IPS-20b (cell line): ENCODE results near the gene TRPC6.
"Not testable (repeated sequence)": the region's sequence is repeated elsewhere in the genome, so short reads cannot be mapped to it uniquely, and the experiment has no call there.

Experiments used
- H3K27ac ChIP-seq: one replicate; pipeline ENCODE4 v1.5.1; 2013; ENCODE audit warnings: low read length
- H3K27me3 ChIP-seq: 2 replicates; pipeline ENCODE4 v1.6.1; 2013; ENCODE audit warnings: mild to moderate bottlenecking, low read length, inconsistent platforms; ENCODE audit not compliant: insufficient read depth
- H3K36me3 ChIP-seq: 2 replicates; pipeline ENCODE4 v1.6.1; 2013; ENCODE audit warnings: low read depth, mild to moderate bottlenecking, inconsistent platforms, low read length, moderate library complexity; ENCODE audit not compliant: insufficient read depth
- H3K4me1 ChIP-seq: 2 replicates; pipeline ENCODE4 v1.6.1; 2013; ENCODE audit warnings: mild to moderate bottlenecking, control low read depth, inconsistent platforms, low read length, moderate library complexity; ENCODE audit not compliant: insufficient read depth
- H3K4me3 ChIP-seq: 2 replicates; pipeline ENCODE4 v1.5.1; 2013; ENCODE audit warnings: mild to moderate bottlenecking, low read length, inconsistent platforms
- H3K9ac ChIP-seq: 2 replicates; pipeline ENCODE4 v1.6.1; 2013; ENCODE audit warnings: low read depth, mild to moderate bottlenecking, inconsistent platforms, low read length, moderate library complexity
- H3K9me3 ChIP-seq: 2 replicates; pipeline ENCODE4 v1.6.1; 2013; ENCODE audit warnings: mild to moderate bottlenecking, low read depth, low read length, inconsistent platforms; ENCODE audit not compliant: insufficient read depth

The TRPC6 gene

GRCh38 chr11:101476191-101476590 is 107.6 kb downstream of the TRPC6 start:
- Histone ChIP-seq H3K27me3 (no peaks in the 10 kb centered on the region), H3K9ac (no peak overlapping the region), H3K27ac (no peak overlapping the region), H3K4me3 (no peak overlapping the region), H3K9me3 (no peaks in the 10 kb centered on the region), H3K4me1 (peaks cover 2% of the 10 kb centered on the region; the same call in 1 of the 2 replicates), H3K36me3 (no peaks in the 10 kb centered on the region)

- no peak overlapping the region for H3K27ac ChIP-seq
- no peaks in the 10 kb centered on the region for H3K27me3 ChIP-seq
- no peak overlapping the region for H3K4me3 ChIP-seq
- no peaks in the 10 kb centered on the region for H3K9me3 ChIP-seq
- no peak overlapping the region for H3K9ac ChIP-seq
- H3K4me1 ChIP-seq = peaks cover 4% of the 10 kb centered on the region; the same call in 1 of the 2 replicates
- no peaks in the 10 kb centered on the region for H3K36me3 ChIP-seq
Observed at GRCh38 chr11:101475699-101476098, 108.1 kb downstream of the TRPC6 start.

GRCh38 chr11:101474666-101475065 is 109.1 kb downstream of the TRPC6 start:
- H3K27me3 ChIP-seq = no peaks in the 10 kb centered on the region
- no peak overlapping the region for H3K4me3 ChIP-seq
- H3K36me3 ChIP-seq = no peaks in the 10 kb centered on the region

DNA sequence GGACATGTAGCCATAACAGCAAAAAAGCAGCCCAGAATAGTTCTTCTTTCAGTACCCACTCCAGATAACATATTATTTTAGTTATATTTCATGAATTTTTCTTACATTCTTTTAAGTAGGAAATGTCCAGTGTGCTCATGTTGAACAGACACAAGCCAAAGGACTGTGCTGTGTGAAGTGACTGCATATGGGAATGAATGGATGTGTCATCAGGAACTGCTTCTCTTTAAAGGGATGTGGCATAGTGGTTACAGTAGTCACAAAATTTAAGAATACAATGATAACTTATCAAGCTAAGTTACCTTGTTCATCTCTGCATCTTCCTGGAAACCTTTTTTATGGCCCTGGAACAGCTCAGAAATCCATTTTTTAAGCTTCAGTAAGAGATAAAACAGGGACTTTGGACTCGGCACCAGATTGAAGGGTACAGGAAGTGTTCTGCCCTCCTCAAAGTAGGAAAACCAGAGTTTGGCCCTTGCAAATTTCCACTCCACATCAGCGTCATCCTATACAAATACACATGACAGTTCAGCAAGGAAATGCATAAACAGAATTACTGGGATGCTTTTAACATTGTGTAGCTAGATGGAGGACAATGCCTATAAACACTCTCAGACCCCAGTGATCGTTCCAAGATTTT is 112.8 kb downstream of the TRPC6 start:
- Histone ChIP-seq H3K9me3 (no peaks in the 10 kb centered on the region), H3K9ac (no peak overlapping the region), H3K27ac (no peak overlapping the region), H3K27me3 (no peaks in the 10 kb centered on the region), H3K36me3 (no peaks in the 10 kb centered on the region), H3K4me3 (no peak overlapping the region), H3K4me1 (peaks cover 4% of the 10 kb centered on the region; the same call in 1 of the 2 replicates)

More at GRCh38 chr11:101474666-101475065, 109.1 kb downstream of the TRPC6 start:
- no peak overlapping the region for H3K9ac ChIP-seq
- H3K4me1 ChIP-seq = peaks cover 4% of the 10 kb centered on the region; the same call in 1 of the 2 replicates
- no peaks in the 10 kb centered on the region for H3K9me3 ChIP-seq
- H3K27ac ChIP-seq = no peak overlapping the region

- Histone ChIP-seq H3K27ac (no peak overlapping the region), H3K27me3 (no peaks in the 10 kb centered on the region), H3K9ac (no peak overlapping the region), H3K4me1 (peaks cover 4% of the 10 kb centered on the region; the same call in 1 of the 2 replicates), H3K4me3 (no peak overlapping the region), H3K9me3 (no peaks in the 10 kb centered on the region), H3K36me3 (no peaks in the 10 kb centered on the region)
Observed at GRCh38 chr11:101470419-101470818, 113.4 kb downstream of the TRPC6 start.

DNA sequence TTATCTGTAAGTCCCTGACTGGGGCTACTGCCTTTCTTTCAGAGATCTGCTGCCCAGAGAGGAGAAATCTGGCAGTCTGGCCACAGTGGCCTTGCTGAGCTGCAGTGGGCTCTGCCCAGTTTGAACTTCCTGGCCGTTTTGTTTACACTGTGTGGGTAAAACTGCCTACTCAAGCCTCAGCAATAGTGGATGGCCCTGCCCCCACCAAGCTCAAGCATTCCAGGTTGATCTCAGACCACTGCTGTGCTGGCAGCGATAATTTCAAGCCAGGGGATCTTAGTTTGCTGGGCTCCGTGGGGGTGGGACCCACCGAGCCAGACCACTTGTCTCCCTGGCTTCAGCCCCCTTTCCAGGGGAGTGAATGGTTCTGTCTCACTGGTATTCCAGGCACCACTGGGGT is 117.5 kb downstream of the TRPC6 start:
- H3K27ac ChIP-seq = no peak overlapping the region
- no peak overlapping the region for H3K4me3 ChIP-seq
- H3K27me3 ChIP-seq = no peaks in the 10 kb centered on the region
- H3K9ac ChIP-seq = no peak overlapping the region
- H3K36me3 ChIP-seq = no peaks in the 10 kb centered on the region
- peaks cover 4% of the 10 kb centered on the region; the same call in 1 of the 2 replicates for H3K4me1 ChIP-seq
- H3K9me3 ChIP-seq = no peaks in the 10 kb centered on the region

- H3K4me3 ChIP-seq, H3K27ac ChIP-seq, H3K4me1 ChIP-seq, H3K9me3 ChIP-seq, H3K27me3 ChIP-seq, H3K9ac ChIP-seq, H3K36me3 ChIP-seq: not testable (repeated sequence)
Observed at GRCh38 chr11:101464388-101464787, 119.4 kb downstream of the TRPC6 start.

GRCh38 chr11:101459020-101459419 is 124.8 kb downstream of the TRPC6 start:
- Histone ChIP-seq H3K4me3 (no peak overlapping the region), H3K27me3 (no peaks in the 10 kb centered on the region), H3K9ac (no peak overlapping the region), H3K4me1 (no peaks in the 10 kb centered on the region), H3K27ac (no peak overlapping the region), H3K9me3 (peaks cover 8% of the 10 kb centered on the region; the same call in 1 of the 2 replicates), H3K36me3 (no peaks in the 10 kb centered on the region)

DNA sequence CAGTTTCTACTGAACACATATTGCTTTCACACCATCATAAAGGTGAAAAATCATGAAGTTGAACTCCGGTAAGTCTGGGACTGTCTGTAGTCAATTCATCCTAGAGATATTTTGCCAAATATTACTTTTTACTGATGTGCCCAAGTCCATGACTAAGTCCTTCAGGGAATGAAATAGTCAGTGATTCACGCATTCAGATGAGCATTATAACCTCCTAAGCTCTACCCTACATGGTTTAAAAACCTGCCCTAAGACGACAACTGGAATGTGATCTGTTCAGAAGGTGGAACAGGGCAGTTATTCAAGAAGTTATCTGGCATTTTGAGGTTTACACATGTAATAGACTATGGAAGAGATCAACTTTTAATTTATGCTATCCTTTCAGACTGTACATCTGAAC is 125.6 kb downstream of the TRPC6 start:
- H3K9ac ChIP-seq = no peak overlapping the region
- no peak overlapping the region for H3K4me3 ChIP-seq
- H3K27me3 ChIP-seq = no peaks in the 10 kb centered on the region
- H3K36me3 ChIP-seq = no peaks in the 10 kb centered on the region
- H3K4me1 ChIP-seq = no peaks in the 10 kb centered on the region
- H3K27ac ChIP-seq = no peak overlapping the region
- H3K9me3 ChIP-seq = peaks cover 8% of the 10 kb centered on the region; the same call in 1 of the 2 replicates

GRCh38 chr11:101456812-101457211 is 127.0 kb downstream of the TRPC6 start:
- H3K27me3 ChIP-seq = no peaks in the 10 kb centered on the region
- H3K9me3 ChIP-seq = peaks cover 8% of the 10 kb centered on the region; the same call in 1 of the 2 replicates
- no peak overlapping the region for H3K9ac ChIP-seq
- no peaks in the 10 kb centered on the region for H3K4me1 ChIP-seq
- no peak overlapping the region for H3K27ac ChIP-seq
- no peaks in the 10 kb centered on the region for H3K36me3 ChIP-seq
- H3K4me3 ChIP-seq = no peak overlapping the region

DNA sequence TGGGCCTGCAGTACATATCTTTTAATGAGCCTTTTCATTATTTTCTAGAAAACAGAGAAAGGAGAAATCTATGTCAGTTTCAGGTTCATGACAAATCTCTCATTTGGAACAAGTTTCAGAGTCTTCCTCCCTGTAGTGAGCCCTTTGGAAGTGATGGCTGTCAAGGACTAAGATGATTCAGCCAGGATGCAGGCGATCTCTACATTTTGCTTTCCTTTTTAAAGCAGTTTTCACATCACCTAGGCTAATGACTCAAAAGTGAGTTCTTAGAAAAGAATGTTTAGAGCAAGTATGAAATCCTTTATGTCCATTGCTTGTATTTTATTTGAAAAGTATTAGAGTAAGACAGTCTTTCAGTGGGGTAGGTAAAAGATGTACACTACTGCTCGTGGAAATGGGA is 130.1 kb downstream of the TRPC6 start:
- H3K4me1 ChIP-seq = no peaks in the 10 kb centered on the region
- H3K27me3 ChIP-seq = no peaks in the 10 kb centered on the region
- no peak overlapping the region for H3K9ac ChIP-seq
- H3K36me3 ChIP-seq = no peaks in the 10 kb centered on the region
- peaks cover 5% of the 10 kb centered on the region; the same call in 1 of the 2 replicates for H3K9me3 ChIP-seq
- H3K4me3 ChIP-seq = no peak overlapping the region
- no peak overlapping the region for H3K27ac ChIP-seq

DNA sequence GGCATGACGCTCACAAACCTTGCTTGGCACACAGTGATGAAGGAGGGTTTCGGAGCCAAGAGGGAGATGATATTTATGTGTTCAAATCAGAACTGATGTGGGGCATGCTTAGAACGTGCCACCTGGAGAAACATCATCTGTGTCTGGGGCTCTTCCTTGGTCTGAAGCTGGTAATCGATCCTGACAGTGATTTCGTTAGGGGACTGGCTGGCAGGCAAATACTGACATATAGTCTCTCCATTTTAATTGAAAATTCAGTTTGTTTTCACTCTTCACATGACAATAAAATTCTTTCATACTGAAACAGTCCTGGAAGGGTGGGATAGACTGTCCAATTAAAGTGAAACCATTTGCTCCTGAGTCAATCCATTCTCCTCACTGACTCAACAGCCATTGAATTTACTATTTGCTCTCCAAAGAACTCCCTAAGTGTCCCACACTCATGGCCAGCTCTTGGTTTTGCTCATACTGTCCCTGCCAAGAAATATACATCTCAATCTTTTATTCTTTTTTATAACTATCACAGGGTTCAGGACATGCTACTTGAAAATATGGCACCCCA is 134.8 kb downstream of the TRPC6 start:
- Histone ChIP-seq H3K9me3 (no peaks in the 10 kb centered on the region), H3K4me1 (no peaks in the 10 kb centered on the region), H3K27me3 (no peaks in the 10 kb centered on the region), H3K27ac (no peak overlapping the region), H3K36me3 (no peaks in the 10 kb centered on the region), H3K9ac (no peak overlapping the region), H3K4me3 (no peak overlapping the region)
